HepG2 (cell line): ENCODE data around the gene TNFSF15. TPM values are rescaled to one million over a fixed set of nuclear protein-coding genes. Genes with fewer than 3 reads are reported as not detected.

Experiments
- ATAC-seq: fragments of 200-7000 bp; cut with Tn5 transposase; 3 replicates; pipeline ENCODE4 v1.9.1; 2020; ENCODE audit warnings: mild to moderate bottlenecking, moderate library complexity
- BruUV-seq: library from RNA; stranded (reverse); fragments of 400-500 nt; replicated peaks from 2 replicates; lab custom pipeline; 2021; lab: Mats Ljungman, UMichigan
- CTCF ChIA-PET: fragments of 300-600 bp; formaldehyde crosslinking; extraction: SDS; loops from one replicate; lab custom pipeline; 2021; ENCODE audit warnings: low total read pairs, inconsistent platforms, low intra/inter-chr PET ratio; lab: Yijun Ruan, JAX
- POLR2A ChIA-PET: fragments of 350-600 bp; sonication (Branson Sonifier 250); formaldehyde crosslinking; loops from one replicate; lab custom pipeline; 2020; ENCODE audit warnings: antibody characterized with exemption, inconsistent platforms; lab: Yijun Ruan, JAX
- DNase-seq: peaks from one replicate; pipeline ENCODE4 v3.0.0-alpha.2; 2015; ENCODE audit warnings: low spot score
- FAIRE-seq: peaks from 3 replicates; lab custom pipeline; 2011; peaks lifted over from hg19 to GRCh38; lab: Jason Lieb, UNC
- H2AFZ ChIP-seq: one replicate; pipeline ENCODE4 v1.6.1; 2011; ENCODE audit warnings: low read length, inconsistent platforms
- H3K27ac ChIP-seq: fragments of 300-600 bp; 3 replicates; pipeline ENCODE4 v1.8.0; 2011; ENCODE audit warnings: mixed run types, mild to moderate bottlenecking, mixed read lengths, low read length, inconsistent platforms; ENCODE audit not compliant: insufficient read depth; ENCODE audit errors: extremely low read length
- H3K27me3 ChIP-seq, 2 experiments: fragments of 200-600 bp in 1 of 2; 2 replicates in 1 of 2; 3 replicates in 1 of 2; pipeline versions ENCODE4 v1.6.0 to v1.8.0; 2011; ENCODE audit warnings: low read length in 2 of 2, mild to moderate bottlenecking in 2 of 2, moderate library complexity in 2 of 2, inconsistent platforms in 1 of 2; ENCODE audit not compliant: insufficient read depth in 2 of 2, control insufficient read depth in 1 of 2
- H3K36me3 ChIP-seq, 2 experiments: fragments of 200-600 bp in 1 of 2; replicated peaks in 1 of 2; 2 replicates in 1 of 2; 3 replicates in 1 of 2; pipeline versions ENCODE4 v1.5.1 to v1.8.0; 2011; ENCODE audit warnings: low read length in 2 of 2, inconsistent platforms in 1 of 2; ENCODE audit not compliant: insufficient read depth in 2 of 2, control insufficient read depth in 1 of 2
- H3K4me1 ChIP-seq: 2 replicates; pipeline ENCODE4 v1.5.1; 2012; ENCODE audit warnings: low read length, inconsistent platforms; ENCODE audit not compliant: insufficient read depth
- H3K4me2 ChIP-seq: 2 replicates; pipeline ENCODE4 v1.6.0; 2011; ENCODE audit warnings: low read depth, low read length, inconsistent platforms
- H3K4me3 ChIP-seq, 3 experiments: fragments of 200-600 bp in 1 of 3; sonication (generic), shearing (Covaris generic) in 1 of 3; replicated peaks in 1 of 3; 2 replicates each; pipeline ENCODE4 v1.5.1; 2011 to 2016; ENCODE audit warnings: low read length in 3 of 3, inconsistent platforms in 2 of 3, low read depth in 2 of 3, mild to moderate bottlenecking in 2 of 3, control low read depth in 1 of 3, mixed read lengths in 1 of 3; ENCODE audit not compliant: insufficient read depth in 1 of 3
- H3K79me2 ChIP-seq: one replicate; pipeline ENCODE4 v1.6.1; 2011; ENCODE audit warnings: low read length, inconsistent platforms; ENCODE audit not compliant: insufficient read depth
- H3K9ac ChIP-seq: 2 replicates; pipeline ENCODE4 v1.6.0; 2011; ENCODE audit warnings: mild to moderate bottlenecking, low read depth, low read length, inconsistent platforms; ENCODE audit not compliant: insufficient read depth
- H3K9me3 ChIP-seq: 2 replicates; pipeline ENCODE4 v1.5.1; 2012; ENCODE audit warnings: mild to moderate bottlenecking, low read length
- H4K20me1 ChIP-seq: 2 replicates; pipeline ENCODE4 v1.6.0; 2011; ENCODE audit warnings: inconsistent platforms, mild to moderate bottlenecking, low read length, moderate library complexity; ENCODE audit not compliant: insufficient read depth
- AGO2 ChIP-seq: fragments of 200-400 bp; formaldehyde crosslinking; optimal IDR thresholded peaks from 2 replicates; pipeline ENCODE3; 2017; ENCODE audit warnings: mild to moderate bottlenecking, low read depth, low read length, moderate library complexity
- PHB2 ChIP-seq: fragments of 450-650 bp; IDR thresholded peaks from 2 replicates; pipeline ENCODE4 v1.6.1; 2018; ENCODE audit not compliant: partially characterized antibody
- REPIN1 ChIP-seq: sonication (generic); formaldehyde crosslinking; IDR thresholded peaks from 2 replicates; pipeline ENCODE4 v1.8.0; 2022; ENCODE audit warnings: missing genetic modification reagents, low read depth, mild to moderate bottlenecking, borderline replicate concordance
- SCMH1 ChIP-seq: sonication (generic); formaldehyde crosslinking; IDR thresholded peaks from 2 replicates; pipeline ENCODE4 v1.9.0; 2021; ENCODE audit warnings: missing genetic modification reagents, mild to moderate bottlenecking, borderline replicate concordance
- SMAD3 ChIP-seq: sonication (generic); formaldehyde crosslinking; IDR thresholded peaks from 2 replicates; pipeline ENCODE4 v1.4.0; 2020; ENCODE audit warnings: missing genetic modification reagents
- SNAPC2 ChIP-seq: sonication (generic); formaldehyde crosslinking; IDR thresholded peaks from 2 replicates; pipeline ENCODE4 v1.8.1; 2022; ENCODE audit warnings: mild to moderate bottlenecking, missing genetic modification reagents
- ZNF564 ChIP-seq: sonication (generic); formaldehyde crosslinking; IDR thresholded peaks from 2 replicates; pipeline ENCODE4 v1.8.1; 2023; ENCODE audit warnings: mild to moderate bottlenecking, missing genetic modification reagents
- WGBS: methylation state at CpG from one replicate; pipeline ENCODE4 v1.1.6; 2017; ENCODE audit warnings: low lambda C conversion rate; 5-methylcytosine and 5-hydroxymethylcytosine counted together
- in situ Hi-C: cut with HindIII; loops from 2 replicates; pipeline ENCODE4 v1.10.0; 2017; ENCODE audit warnings: low pct_unique_long_range_greater_than_20kb; ENCODE audit not compliant: extremely low pct_ligation_motif_present
- intact Hi-C: fragments of 100-400 bp; cut with micrococcal nuclease; formaldehyde crosslinking; loops from one replicate; pipeline ENCODE4 v1.10.0; 2022; ENCODE audit not compliant: unreplicated experiment
- polyA plus RNA-seq, 8 experiments: library from polyadenylated mRNA; depleted of rRNA in 3 of 8; stranded (reverse) in 7 of 8; unstranded in 1 of 8; fragments of >200 nt; fragmentation: Illumina TruSeq in 4 of 8; extraction: Trizol in 4 of 8; gene quantifications; 2 replicates each; pipeline versions ENCODE4 v1.2.1 to v1.2.3, GENCODE V29; 2011 to 2016; ENCODE audit warnings: low read depth in 4 of 8, missing spikeins in 1 of 8, mixed read lengths in 1 of 8; ENCODE audit not compliant: insufficient read depth in 1 of 8
- total RNA-seq, 5 experiments: library from RNA; depleted of rRNA; stranded (reverse); fragments of >200 nt; fragmentation: Illumina TruSeq; extraction: Trizol; gene quantifications; 2 replicates each; pipeline ENCODE4 v1.2.3, GENCODE V29; 2016; ENCODE audit warnings: low read depth in 1 of 5
- TF ChIP-seq, protein P1 (sequence below): sonication (generic); formaldehyde crosslinking; IDR thresholded peaks from 2 replicates; pipeline ENCODE4 v1.5.1; 2020; ENCODE audit warnings: mild to moderate bottlenecking, missing genetic modification reagents, moderate library complexity
- TF ChIP-seq, protein P2 (sequence below): sonication (generic); formaldehyde crosslinking; IDR thresholded peaks from 2 replicates; pipeline ENCODE4 v1.5.1; 2020; ENCODE audit warnings: missing genetic modification reagents, mild to moderate bottlenecking, borderline replicate concordance
- TF ChIP-seq, protein P3 (sequence below): sonication (generic); formaldehyde crosslinking; conservative IDR thresholded peaks from 2 replicates; pipeline ENCODE4 v1.8.0; 2022; ENCODE audit warnings: missing genetic modification reagents
- TF ChIP-seq, protein P4 (sequence below): sonication (generic); formaldehyde crosslinking; conservative IDR thresholded peaks from 2 replicates; pipeline ENCODE4 v1.4.0; 2020; ENCODE audit warnings: missing genetic modification reagents

The TNFSF15 gene
- total and polyA plus RNA-seq, 2 of the 13 experiments (the other 11 are each of a cell fraction or from before 2014, with no cell fraction given) = 0.02 to 0.03 TPM

DNA sequence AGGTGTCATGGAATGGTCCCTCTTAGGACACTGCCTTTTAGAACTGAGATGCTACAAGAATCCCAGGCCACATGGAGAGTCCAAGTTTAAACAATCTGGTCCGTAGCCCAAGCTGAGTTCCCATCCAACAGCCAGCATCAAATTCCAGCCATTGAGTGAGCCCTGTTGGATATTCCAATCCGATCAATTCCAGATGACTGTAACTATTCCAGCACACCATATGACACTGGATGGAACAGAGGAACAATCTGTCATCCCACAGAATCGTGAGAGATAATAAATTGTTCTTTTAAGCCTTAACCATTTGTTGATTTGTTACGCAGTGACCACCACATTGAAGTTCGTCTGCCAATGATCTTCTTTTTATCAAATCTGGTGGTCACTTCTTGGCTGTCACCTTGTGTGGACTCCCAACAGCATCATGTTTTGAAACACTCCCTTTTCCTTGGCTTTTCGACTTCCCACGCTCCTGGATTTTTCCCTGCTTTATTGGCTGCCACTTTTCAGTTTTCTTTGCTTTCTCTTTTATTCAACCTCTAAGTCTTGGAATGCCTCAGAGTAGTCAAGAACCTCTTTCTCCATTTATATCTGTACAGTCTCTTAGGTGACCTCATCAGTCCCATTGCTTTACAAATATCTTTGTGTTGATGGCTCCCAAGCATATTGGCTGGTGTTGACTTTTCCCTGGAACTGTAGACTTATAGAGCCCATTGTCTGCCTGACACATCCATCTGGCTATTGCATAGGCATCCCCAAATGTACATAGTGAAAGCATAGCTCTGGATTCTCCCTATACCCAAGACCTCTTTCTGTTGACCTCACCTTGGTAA is 46.1 kb downstream of the TNFSF15 start (continued):
- no peak for TF ChIP-seq REPIN1 (CRISPR knock-in tag)

DNA sequence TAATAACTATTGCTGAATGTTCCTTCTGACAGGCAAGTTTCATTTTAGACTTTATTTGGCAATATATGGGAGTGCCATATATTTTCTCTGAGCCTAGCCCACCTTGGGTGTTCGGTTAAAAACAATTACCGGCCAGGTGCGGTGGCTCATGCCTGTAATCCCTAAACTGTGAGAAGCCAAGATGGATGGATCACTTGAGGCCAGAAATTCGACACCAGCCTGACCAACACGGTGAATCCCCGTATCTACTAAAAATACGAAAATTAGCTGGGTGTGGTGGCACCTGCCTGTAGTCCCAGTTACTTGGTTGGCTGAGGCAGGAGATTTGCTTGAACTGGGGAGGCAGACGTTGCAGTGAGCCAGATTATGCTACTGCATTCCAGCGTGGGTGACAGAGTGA is 47.9 kb downstream of the TNFSF15 start:
- 33% methylated on average over 9 of the region's 9 CpGs for WGBS
- intact Hi-C loops (no loop called here), in situ Hi-C loops (no loop called here)
- POLR2A ChIA-PET = no interaction called here
- Histone ChIP-seq H3K4me1 (no peaks in the 10 kb centered on the region), H3K36me3 (no peaks in the 10 kb centered on the region), H3K79me2 (no peaks in the 10 kb centered on the region), H4K20me1 (no peaks in the 10 kb centered on the region), H2AFZ (no peak overlapping the region), H3K9ac (no peak overlapping the region), H3K4me3 (no peak overlapping the region), H3K4me2 (no peak overlapping the region), H3K9me3 (no peaks in the 10 kb centered on the region), H3K27me3 (peaks cover 1 to 8% of the 10 kb centered on the region in 2 experiments; a peak in 1 of 5 replicates), H3K27ac (no peak overlapping the region)
- CTCF ChIA-PET = no interaction called here
- ATAC-seq = no peak
- FAIRE-seq = no peak
- no peak for DNase-seq
- no TSS peak for BruUV-seq
- TF ChIP-seq SCMH1 (CRISPR knock-in tag) (no peak), PHB2 (no peak), SMAD3 (CRISPR knock-in tag) (no peak), SNAPC2 (CRISPR knock-in tag) (no peak), ZNF564 (CRISPR knock-in tag) (no peak), AGO2 (no peak)
- TF ChIP-seq, protein P1, sequence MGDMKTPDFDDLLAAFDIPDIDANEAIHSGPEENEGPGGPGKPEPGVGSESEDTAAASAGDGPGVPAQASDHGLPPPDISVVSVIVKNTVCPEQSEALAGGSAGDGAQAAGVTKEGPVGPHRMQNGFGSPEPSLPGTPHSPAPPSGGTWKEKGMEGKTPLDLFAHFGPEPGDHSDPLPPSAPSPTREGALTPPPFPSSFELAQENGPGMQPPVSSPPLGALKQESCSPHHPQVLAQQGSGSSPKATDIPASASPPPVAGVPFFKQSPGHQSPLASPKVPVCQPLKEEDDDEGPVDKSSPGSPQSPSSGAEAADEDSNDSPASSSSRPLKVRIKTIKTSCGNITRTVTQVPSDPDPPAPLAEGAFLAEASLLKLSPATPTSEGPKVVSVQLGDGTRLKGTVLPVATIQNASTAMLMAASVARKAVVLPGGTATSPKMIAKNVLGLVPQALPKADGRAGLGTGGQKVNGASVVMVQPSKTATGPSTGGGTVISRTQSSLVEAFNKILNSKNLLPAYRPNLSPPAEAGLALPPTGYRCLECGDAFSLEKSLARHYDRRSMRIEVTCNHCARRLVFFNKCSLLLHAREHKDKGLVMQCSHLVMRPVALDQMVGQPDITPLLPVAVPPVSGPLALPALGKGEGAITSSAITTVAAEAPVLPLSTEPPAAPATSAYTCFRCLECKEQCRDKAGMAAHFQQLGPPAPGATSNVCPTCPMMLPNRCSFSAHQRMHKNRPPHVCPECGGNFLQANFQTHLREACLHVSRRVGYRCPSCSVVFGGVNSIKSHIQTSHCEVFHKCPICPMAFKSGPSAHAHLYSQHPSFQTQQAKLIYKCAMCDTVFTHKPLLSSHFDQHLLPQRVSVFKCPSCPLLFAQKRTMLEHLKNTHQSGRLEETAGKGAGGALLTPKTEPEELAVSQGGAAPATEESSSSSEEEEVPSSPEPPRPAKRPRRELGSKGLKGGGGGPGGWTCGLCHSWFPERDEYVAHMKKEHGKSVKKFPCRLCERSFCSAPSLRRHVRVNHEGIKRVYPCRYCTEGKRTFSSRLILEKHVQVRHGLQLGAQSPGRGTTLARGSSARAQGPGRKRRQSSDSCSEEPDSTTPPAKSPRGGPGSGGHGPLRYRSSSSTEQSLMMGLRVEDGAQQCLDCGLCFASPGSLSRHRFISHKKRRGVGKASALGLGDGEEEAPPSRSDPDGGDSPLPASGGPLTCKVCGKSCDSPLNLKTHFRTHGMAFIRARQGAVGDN (CRISPR knock-in tag) = no peak
- TF ChIP-seq, protein P2, sequence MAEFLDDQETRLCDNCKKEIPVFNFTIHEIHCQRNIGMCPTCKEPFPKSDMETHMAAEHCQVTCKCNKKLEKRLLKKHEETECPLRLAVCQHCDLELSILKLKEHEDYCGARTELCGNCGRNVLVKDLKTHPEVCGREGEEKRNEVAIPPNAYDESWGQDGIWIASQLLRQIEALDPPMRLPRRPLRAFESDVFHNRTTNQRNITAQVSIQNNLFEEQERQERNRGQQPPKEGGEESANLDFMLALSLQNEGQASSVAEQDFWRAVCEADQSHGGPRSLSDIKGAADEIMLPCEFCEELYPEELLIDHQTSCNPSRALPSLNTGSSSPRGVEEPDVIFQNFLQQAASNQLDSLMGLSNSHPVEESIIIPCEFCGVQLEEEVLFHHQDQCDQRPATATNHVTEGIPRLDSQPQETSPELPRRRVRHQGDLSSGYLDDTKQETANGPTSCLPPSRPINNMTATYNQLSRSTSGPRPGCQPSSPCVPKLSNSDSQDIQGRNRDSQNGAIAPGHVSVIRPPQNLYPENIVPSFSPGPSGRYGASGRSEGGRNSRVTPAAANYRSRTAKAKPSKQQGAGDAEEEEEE (CRISPR knock-in tag) = no peak
- TF ChIP-seq, protein P3, sequence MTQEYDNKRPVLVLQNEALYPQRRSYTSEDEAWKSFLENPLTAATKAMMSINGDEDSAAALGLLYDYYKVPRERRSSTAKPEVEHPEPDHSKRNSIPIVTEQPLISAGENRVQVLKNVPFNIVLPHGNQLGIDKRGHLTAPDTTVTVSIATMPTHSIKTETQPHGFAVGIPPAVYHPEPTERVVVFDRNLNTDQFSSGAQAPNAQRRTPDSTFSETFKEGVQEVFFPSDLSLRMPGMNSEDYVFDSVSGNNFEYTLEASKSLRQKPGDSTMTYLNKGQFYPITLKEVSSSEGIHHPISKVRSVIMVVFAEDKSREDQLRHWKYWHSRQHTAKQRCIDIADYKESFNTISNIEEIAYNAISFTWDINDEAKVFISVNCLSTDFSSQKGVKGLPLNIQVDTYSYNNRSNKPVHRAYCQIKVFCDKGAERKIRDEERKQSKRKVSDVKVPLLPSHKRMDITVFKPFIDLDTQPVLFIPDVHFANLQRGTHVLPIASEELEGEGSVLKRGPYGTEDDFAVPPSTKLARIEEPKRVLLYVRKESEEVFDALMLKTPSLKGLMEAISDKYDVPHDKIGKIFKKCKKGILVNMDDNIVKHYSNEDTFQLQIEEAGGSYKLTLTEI (CRISPR knock-in tag) = no peak
- TF ChIP-seq, protein P4, sequence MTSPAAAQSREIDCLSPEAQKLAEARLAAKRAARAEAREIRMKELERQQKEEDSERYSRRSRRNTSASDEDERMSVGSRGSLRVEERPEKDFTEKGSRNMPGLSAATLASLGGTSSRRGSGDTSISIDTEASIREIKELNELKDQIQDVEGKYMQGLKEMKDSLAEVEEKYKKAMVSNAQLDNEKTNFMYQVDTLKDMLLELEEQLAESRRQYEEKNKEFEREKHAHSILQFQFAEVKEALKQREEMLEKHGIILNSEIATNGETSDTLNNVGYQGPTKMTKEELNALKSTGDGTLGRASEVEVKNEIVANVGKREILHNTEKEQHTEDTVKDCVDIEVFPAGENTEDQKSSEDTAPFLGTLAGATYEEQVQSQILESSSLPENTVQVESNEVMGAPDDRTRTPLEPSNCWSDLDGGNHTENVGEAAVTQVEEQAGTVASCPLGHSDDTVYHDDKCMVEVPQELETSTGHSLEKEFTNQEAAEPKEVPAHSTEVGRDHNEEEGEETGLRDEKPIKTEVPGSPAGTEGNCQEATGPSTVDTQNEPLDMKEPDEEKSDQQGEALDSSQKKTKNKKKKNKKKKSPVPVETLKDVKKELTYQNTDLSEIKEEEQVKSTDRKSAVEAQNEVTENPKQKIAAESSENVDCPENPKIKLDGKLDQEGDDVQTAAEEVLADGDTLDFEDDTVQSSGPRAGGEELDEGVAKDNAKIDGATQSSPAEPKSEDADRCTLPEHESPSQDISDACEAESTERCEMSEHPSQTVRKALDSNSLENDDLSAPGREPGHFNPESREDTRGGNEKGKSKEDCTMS (CRISPR knock-in tag) = no peak
